PC-9 (cell line): ENCODE results near the gene CLDN7.

Experiments
- EZH2 ChIP-seq: fragments of 200-600 bp; sonication (generic); IDR thresholded peaks from 2 replicates; pipeline ENCODE4 v1.8.0; 2017; ENCODE audit warnings: antibody characterized with exemption, low read depth
- TF ChIP-seq, protein P1 (sequence below): fragments of 200-600 bp; sonication (generic); conservative IDR thresholded peaks from 2 replicates; pipeline ENCODE4 v1.6.1; 2017; ENCODE audit warnings: mixed run types, antibody characterized with exemption, mild to moderate bottlenecking, moderate library complexity

GRCh38 chr17:7253082-7253481 lies 9.2 kb downstream of the CLDN7 start:
- no peak for TF ChIP-seq EZH2
- TF ChIP-seq, protein P1, sequence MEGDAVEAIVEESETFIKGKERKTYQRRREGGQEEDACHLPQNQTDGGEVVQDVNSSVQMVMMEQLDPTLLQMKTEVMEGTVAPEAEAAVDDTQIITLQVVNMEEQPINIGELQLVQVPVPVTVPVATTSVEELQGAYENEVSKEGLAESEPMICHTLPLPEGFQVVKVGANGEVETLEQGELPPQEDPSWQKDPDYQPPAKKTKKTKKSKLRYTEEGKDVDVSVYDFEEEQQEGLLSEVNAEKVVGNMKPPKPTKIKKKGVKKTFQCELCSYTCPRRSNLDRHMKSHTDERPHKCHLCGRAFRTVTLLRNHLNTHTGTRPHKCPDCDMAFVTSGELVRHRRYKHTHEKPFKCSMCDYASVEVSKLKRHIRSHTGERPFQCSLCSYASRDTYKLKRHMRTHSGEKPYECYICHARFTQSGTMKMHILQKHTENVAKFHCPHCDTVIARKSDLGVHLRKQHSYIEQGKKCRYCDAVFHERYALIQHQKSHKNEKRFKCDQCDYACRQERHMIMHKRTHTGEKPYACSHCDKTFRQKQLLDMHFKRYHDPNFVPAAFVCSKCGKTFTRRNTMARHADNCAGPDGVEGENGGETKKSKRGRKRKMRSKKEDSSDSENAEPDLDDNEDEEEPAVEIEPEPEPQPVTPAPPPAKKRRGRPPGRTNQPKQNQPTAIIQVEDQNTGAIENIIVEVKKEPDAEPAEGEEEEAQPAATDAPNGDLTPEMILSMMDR = no peak
